NB4 (cell line): ENCODE data around the gene KCNA2.

ENCODE experiments used
- MAX ChIP-seq: IDR thresholded peaks from 2 replicates; pipeline ENCODE4 v1.6.1; 2011; ENCODE audit warnings: low read depth, low read length
- POLR2A ChIP-seq: IDR thresholded peaks from 2 replicates; pipeline ENCODE4 v1.6.1; 2011; ENCODE audit warnings: mild to moderate bottlenecking; ENCODE audit not compliant: insufficient read length; ENCODE audit errors: extremely low read depth
- TF ChIP-seq, protein P1 (sequence below): IDR thresholded peaks from one replicate; pipeline ENCODE4 v1.5.1; 2012; ENCODE audit warnings: low read depth, low read length

DNA sequence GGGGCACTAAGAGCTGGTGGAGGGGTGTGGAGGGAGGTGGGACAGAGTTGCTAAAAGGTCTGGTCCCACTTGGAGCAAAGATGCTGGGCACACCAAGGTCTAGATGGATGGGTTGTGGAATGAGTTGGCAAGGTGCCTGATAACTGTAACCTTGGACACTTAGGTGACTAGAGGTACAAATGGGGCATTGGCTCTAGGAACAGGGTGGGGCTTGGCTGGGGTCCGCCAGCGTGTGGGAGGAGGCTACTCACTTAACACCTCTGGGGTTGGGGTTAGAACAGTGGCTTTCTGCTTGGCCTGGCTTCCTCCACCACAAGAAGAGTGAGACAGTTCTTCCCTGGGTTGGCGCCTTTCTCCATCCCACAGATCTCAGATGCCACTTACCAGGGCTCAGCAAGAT lies 17.2 kb downstream of the KCNA2 start:
- TF ChIP-seq, protein P1, sequence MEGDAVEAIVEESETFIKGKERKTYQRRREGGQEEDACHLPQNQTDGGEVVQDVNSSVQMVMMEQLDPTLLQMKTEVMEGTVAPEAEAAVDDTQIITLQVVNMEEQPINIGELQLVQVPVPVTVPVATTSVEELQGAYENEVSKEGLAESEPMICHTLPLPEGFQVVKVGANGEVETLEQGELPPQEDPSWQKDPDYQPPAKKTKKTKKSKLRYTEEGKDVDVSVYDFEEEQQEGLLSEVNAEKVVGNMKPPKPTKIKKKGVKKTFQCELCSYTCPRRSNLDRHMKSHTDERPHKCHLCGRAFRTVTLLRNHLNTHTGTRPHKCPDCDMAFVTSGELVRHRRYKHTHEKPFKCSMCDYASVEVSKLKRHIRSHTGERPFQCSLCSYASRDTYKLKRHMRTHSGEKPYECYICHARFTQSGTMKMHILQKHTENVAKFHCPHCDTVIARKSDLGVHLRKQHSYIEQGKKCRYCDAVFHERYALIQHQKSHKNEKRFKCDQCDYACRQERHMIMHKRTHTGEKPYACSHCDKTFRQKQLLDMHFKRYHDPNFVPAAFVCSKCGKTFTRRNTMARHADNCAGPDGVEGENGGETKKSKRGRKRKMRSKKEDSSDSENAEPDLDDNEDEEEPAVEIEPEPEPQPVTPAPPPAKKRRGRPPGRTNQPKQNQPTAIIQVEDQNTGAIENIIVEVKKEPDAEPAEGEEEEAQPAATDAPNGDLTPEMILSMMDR, result no peak
- TF ChIP-seq POLR2A (no peak), MAX (no peak)
